Measurements from ENCODE around the gene CETN3.
"Not testable (repeated sequence)": the region's sequence is repeated elsewhere in the genome, so short reads cannot be mapped to it uniquely, and the experiment has no call there.

Gene CETN3

DNA sequence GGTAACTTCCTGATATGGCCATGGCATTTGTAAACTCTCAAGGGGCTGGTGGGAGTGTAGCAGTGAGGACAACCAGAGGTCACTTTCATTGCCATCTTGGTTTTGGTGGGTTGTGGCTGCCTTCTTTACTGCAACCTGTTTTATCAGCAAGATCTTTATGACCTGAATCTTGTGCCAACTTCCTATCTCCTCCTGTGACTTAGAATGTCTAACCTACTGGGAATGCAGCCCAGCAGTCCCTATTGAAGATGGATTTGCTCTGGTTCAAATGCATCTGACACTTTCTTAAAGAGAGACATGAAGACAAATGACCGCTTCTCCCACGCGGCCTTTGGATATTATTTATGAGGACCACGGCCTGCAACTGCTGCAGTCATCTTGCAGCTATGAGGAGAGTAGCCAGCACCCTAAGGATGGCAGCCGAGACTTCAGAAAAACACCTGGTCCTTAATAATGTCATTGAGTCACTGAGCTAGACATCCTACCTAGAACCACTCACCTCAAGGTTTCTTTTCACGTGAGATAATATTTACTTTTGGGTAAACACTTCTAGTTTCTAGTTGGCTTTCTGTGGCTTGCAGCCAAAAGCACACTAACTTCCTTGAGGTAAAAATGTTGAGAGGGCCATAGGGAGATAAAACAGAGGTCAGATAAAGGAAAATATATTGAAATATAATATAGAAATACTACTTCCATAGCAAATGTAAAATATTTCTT is 28.2 kb downstream of the CETN3 start:
- no peak for DNase-seq

DNA sequence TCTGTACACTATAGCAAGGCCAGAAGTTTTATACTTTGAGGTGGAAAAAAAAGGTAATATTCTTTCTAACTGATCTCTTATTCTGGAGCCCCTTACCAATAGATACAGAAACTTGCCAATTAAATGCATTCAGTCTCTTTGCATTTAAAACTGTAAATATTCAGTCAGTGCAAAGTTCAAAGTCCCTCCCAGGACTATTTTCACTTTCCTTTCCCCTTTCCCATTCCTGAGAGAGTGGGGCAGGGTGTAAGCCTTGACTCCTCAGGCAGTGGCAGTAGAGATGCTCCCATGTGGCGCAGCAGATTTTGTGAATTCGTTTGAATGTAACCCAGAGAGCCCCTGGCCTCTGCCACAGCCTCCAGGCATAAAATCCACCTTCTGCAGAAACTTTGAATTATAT is 29.9 kb downstream of the CETN3 start:
- DNase-seq, result no peak

DNA sequence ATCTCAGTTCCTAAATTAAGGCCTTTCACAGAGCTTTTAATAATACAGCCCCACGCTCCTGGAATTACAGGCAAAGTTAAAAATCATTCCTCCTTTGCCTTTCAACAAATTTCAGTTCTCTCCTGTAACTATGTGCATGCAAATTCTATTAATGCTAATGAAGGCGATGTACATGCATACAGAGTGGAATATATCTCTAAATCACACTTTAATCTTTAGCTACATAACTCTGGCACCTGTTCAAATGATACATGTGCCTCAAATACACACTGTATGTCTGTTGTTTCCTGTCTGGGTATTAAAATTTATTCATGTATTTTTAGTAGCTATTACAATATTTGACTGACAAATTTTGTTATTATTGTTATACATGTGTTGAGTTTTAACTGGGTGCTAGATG is 30.8 kb downstream of the CETN3 start:
- no peak for DNase-seq

DNA sequence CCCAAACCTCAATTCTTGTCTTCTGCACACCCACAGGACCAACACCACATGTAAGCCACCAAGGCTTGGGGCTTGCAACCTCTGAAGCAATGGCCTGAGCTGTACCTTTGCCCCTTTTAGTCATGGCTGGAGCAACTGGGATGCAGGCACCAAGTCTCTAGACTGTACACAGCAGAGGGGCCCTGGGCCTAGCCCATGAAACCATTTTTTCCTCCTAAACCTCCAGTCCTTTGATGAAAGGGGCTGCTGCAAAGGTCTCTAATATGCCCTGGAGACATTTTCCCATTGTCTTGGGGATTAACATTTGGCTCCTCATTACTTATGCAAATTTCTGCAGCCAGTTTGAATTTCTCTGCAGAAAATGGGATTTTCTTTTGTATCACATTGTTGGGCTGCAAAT is 38.3 kb downstream of the CETN3 start:
- not testable (repeated sequence) for DNase-seq

DNA sequence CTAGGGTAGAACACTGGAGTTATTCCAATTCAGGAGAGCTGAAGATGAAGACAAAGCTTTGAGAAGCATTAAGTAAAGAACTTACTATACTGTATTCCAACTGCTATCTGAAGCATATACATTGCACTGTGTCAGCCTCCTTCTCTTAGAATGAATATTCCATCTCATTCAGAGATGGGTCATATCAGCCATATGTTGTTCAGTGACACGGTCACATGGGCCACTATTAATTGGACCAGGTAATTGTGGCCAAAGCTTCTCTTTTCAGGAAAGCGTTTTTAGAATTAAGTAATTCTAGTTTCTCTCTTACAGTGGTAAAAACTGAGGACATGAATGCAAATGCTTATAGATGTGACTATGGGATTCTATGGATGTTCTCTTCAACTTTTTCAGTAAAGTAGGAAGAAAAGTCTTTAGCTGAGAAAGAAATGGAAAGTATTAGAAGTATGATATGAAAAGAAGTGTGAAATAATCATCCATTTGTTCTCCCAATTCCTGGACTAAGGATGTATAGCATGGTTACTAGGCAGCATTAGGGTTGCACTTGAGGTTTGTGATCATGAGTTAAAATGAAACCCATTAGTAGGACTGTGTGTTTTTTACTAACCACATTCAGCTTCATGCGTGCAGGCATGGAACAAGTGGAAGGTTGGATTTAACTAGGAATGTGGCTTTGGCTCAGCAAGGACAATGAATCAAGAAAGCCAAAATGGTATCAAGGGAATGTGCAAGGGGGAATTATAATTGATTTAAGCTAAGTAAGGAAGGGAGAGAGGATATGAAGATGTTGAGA is 40.9 kb downstream of the CETN3 start:
- no peak for DNase-seq

DNA sequence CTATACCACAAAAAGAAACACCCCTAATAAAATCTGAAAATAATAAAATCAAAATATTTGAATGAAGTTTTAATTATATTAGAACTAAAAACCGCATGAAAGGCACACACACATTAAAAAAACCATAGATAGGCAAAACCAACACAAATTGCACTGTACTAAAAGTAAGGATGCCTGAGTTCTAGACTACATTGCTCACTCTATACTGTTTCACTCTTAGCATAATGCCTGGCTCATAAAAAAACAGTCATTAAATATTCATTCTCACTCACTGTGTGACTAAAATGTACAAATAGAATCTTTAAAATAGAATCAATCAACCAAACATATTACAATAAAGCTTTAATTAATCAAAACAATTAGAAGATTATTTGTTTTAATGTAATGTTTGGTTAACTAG is 41.7 kb downstream of the CETN3 start:
- DNase-seq, result no peak

DNA sequence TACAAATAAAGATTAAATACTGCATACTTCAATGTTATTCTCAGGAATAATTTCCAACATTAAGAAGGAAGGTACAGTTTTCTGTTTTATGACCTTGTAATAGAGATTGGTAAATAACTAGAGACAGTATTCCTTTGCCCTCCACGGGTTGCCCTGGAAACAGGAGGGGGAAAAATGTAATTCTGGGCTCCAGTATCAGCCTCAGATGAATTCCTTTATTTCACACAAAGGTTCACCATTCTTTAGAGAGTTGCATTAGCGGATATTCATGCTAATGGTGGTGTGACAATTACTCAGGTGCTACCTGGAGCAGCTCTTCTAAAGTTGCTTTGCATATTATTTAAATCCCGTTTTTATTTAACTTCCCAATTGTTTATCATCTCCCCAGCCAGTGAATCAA is 42.6 kb downstream of the CETN3 start:
- DNase-seq, result no peak

DNA sequence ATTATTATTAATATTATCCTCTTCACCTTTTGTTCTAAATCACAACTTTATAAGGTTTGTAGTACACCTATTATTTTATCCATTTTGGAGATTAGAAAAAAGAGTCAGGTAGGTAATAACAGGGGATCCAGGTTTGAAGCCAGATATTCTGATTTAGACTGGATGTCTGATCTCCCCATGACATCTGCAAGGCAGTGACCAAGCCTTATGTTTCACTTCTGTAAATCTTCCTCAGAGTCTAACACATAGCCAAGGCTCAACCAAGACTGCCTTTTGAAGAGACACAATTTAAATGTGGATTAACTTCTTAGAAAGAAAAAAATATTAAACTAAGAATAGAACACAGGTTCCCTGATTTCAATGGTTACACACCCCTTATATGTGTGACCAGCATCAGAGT is 44.2 kb downstream of the CETN3 start:
- no peak for DNase-seq

DNA sequence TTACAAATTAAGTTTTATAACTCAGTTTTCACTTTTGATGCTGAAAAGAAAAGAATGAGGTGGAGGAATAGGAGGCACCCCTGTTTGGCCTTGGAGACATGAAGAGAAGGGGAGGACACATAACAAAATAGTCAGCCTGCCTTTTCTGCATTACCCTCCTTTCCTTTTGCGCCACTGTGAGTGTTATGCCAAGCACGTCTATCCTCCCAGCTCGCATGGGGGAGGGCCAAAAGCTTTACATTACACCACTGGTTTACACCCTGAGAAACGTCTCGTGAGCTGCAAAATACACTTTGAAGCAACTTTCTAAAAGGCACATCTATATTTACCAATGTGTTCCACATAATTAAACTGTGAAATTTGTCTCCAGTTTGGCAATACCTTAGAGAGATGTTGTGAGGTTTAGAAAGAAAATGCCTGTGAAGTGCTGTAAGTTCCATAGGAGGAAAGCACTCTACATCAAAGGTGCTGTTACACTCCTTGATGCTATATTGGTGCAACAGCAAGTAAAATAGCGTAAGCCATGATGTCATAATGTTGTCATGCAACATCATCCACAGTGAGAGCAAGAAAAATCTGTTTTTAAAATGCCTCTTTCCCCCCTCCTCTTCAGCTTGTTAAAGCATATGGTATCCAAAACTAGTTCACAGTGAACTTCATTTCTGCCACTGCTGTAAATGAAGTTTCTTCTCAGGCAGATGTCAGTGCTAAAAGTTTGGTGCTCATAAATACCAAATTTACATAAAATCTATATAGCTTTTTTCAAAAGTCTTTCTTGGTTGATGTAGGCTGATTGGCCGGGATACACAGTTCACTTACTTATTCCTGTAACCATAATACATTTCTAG is 50.3 kb downstream of the CETN3 start:
- no peak for DNase-seq

DNA sequence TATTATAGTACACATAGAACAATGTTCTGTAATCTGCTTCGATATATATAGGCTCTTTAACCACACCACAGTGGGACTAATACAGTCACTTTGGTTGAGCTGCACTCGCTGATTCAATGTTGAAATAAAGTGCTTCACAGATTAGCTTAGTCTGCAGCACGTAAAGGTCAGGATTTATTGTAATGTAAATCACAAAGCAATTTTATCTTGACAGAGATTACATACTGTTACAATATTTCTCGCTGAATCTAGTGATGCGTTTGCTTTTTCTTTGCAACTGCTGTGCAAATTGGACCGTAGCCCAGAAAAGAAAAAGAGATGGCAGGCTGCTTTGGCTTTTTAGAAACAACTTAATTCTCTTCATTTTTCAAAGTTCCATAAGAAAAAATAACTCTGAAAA is 52.9 kb downstream of the CETN3 start:
- DNase-seq, result no peak

DNA sequence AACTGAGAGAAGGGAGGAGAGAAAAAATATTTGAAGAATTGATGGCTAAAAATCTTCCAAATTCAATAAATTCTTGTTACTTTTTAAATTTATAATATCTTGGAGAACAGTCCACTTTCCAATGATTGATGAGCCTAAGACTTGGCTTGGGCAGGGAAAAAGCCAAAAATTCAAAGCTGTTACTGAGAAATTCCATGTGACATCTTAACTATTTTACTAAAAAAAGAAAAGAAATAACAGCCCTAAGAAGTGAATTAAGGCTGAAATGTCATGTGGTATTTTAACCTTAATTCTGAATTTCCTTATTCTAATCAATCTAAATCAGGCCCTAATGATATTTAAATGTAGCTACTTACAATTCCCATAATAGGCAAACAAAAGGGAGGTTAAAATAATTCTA is 53.4 kb downstream of the CETN3 start:
- no peak for DNase-seq

DNA sequence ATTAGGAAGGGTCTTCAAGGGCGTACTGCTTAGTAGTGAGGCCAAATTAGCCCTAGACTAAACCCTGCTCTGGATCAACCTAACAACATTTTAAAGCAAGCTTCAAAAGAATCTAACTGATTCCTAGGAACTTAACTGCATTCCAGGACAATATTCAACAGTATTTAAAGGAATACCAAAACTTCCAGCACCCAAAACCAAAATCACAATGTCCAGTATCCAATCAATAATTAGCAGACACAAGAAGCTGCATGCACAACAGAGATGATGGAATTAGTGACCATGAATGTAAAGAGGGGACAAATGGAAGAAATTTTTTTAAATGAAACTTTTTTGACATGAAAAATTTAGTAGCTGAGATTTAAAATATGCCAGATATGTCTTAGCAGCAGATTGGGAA is 53.9 kb downstream of the CETN3 start:
- DNase-seq, result no peak

DNA sequence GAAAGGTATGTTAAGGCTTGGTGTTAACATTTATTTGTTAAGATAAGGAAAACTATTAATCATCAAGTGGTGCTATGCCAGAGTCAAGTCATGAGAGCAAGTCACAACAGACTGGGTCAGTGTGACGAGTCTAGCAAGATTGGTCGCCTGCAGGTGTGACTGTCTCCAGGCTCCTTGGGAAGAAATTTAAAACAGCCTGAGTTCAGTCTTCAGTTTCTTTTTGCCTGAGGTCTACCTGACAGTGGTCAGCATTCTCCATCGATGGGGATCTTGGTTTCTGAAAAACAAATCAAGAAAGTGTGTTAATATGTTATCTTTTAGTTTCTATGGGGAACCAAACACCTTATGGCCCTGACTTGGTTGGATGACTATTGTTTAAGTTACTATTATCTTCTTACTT is 56.3 kb downstream of the CETN3 start:
- no peak for DNase-seq

DNA sequence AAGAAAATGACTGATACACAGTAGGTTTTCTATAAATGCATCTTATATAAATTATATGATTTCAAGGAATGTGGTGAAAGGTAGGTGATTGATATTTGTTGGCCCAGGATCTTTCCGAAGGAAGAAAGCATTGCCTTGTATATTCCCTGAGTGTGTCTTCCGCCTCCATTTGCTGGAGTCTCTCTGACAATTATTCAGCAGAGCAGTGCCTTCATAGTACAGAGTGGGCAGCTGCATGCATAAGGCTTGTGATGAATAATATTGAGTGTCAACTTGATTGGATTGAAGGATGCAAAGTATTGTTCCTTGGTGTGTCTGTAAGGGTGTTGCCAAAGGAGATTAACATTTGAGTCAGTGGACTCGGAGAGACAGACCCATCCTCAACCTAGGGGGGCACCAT is 58.5 kb downstream of the CETN3 start:
- DNase-seq, result no peak

DNA sequence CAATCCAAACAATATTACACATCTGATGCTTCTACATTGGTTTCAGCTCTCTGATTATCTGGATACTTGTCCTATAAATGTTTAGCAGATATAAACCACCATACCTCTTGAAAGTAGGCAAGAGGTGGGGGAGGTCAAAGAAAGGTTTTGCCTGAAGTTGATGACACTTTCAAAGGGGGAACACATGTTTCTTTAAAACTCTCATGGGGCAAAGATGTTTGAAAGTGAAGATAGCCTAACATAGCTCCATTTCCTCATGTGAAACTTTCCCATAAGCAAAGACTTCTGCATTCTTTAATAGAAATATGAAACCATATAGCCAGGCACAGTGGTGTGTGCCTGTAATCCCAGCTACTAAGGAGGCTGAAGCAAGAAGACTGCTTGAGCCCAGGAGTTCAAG is 62.1 kb downstream of the CETN3 start:
- DNase-seq, result no peak

DNA sequence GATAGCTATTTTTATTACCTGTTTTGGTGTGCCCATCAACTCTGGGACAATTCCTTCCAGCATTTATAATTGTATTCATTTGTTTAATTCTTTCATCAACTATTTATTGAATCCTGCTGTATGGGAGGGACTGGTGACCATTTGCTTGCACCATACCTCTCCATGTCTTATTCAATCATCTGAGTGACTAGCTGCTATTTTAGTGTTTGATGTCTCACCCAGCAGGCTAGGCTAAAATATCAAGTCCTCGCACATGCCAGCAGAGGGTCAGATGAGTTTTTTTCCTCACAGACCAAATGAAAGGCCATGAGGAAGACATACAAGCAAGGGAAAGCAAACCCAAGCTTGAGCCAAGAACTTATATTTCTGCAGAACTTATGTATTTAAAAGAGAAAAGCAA is 63.9 kb downstream of the CETN3 start:
- DNase-seq, result no peak

DNA sequence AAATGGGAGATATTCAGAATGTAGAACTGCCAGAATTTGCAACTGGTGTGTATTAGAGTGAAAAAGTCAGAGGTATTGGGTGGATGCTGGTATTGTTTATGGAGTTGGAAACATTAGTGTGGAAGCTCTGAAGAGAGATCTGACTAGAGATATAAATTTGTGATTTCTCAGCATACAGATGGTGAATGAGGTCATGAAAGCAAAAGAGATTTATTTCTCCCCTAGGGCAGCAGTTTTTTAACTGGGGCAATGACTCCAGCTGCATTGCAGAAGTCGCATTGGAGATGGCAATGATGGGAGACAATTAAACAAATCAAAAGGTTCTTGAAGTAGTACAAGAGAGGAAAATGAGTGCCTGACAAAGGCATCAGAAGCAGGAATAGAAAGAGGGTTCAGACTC is 64.9 kb downstream of the CETN3 start:
- DNase-seq, result no peak

DNA sequence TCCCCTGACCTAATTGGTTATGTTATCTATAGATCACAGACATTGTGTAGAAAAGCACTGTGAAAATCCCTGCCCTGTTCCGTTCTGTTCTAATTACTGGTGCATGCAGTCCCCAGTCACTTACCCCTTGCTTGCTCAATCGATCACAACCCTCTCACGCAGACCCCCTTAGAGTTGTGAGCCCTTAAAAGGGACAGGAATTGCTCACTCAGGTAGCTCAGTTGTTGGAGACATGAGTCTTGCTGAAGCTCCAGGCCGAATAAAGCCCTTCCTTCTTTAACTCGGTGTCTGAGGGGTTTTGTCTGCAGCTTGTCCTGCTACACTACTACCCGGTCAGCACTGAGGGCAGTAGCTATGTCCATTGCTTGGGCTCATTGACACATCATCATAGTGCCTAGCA is 65.8 kb downstream of the CETN3 start:
- not testable (repeated sequence) for DNase-seq

DNA sequence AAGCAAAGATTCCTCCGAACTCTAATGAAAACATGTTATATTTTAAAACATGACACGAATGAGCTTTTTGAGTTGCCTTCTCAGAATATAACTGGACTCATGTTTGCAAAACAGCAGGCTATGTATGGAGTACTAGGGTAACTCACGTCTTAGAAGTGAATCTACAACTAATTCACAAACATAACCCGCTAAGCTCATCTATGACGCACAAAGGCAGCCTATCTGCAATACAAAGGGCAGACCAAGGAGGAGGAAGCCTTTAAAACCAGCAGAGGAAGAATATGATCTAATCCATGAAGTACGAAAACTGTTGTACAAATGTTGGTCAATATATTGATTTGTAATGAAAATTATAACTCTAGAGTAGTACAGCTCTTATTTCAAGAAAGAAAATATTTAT is 67.0 kb downstream of the CETN3 start:
- DNase-seq, result no peak
